8988T (cell line): ENCODE results near the gene TRIM75.
"Not testable (repeated sequence)": the region's sequence is repeated elsewhere in the genome, so short reads cannot be mapped to it uniquely, and the experiment has no call there.

Experiments
- DNase-seq: peaks from one replicate; pipeline ENCODE4 v3.0.0; 2011

TRIM75 gene

GRCh38 chr4:165053645-165054044 is at the start of gene TRIM75:
TSS of gene TRIM75 (plus strand) at chr4:165053866. CDS start at chr4:165059148, 5,282 bp downstream.
- no peak for DNase-seq

- DNase-seq: no peak
These were observed 48.2 kb upstream of the TRIM75 start for GRCh38 chr4:165005352-165005925.

- no peak for DNase-seq
These were observed 47.2 kb upstream of the TRIM75 start for GRCh38 chr4:165006456-165006855.

- no peak for DNase-seq
These were observed 46.8 kb upstream of the TRIM75 start for GRCh38 chr4:165006886-165007285.

GRCh38 chr4:165009493-165010227 is 44.0 kb upstream of the TRIM75 start:
- no peak for DNase-seq

- no peak for DNase-seq
These were observed 43.2 kb upstream of the TRIM75 start for GRCh38 chr4:165010487-165010886.

GRCh38 chr4:165010991-165011390 is 42.7 kb upstream of the TRIM75 start:
- no peak for DNase-seq

- no peak for DNase-seq
These were observed 42.3 kb upstream of the TRIM75 start for GRCh38 chr4:165011403-165011802.

- no peak for DNase-seq
These were observed 40.0 kb upstream of the TRIM75 start for GRCh38 chr4:165013691-165014090.

GRCh38 chr4:165016971-165017370 is 36.7 kb upstream of the TRIM75 start:
- DNase-seq: no peak

GRCh38 chr4:165019995-165020394 is 33.7 kb upstream of the TRIM75 start:
- DNase-seq: not testable (repeated sequence)

- DNase-seq: not testable (repeated sequence)
These were observed 27.9 kb upstream of the TRIM75 start for GRCh38 chr4:165025782-165026181.

- no peak for DNase-seq
These were observed 25.8 kb upstream of the TRIM75 start for GRCh38 chr4:165027762-165028402.

- no peak for DNase-seq
These were observed 22.0 kb upstream of the TRIM75 start, which contains the start of gene TRIM60 for GRCh38 chr4:165031436-165032211. TSS of gene TRIM60 (plus strand) at chr4:165031999. CDS start at chr4:165040073, 8,074 bp downstream.

- no peak for DNase-seq
These were observed 5.5 kb upstream of the TRIM75 start for GRCh38 chr4:165048170-165048569.

GRCh38 chr4:165052627-165053026 is 1.0 kb upstream of the TRIM75 start:
- DNase-seq: no peak

GRCh38 chr4:165055601-165056000 is 1.9 kb downstream of the TRIM75 start:
- no peak for DNase-seq

- no peak for DNase-seq
These were observed 5.0 kb downstream of the TRIM75 start for GRCh38 chr4:165058666-165059065.

GRCh38 chr4:165059386-165059785 is 5.7 kb downstream of the TRIM75 start:
- no peak for DNase-seq

- DNase-seq: no peak
These were observed 7.3 kb downstream of the TRIM75 start for GRCh38 chr4:165060938-165061337.

GRCh38 chr4:165070560-165070959 is 16.9 kb downstream of the TRIM75 start:
- DNase-seq: no peak

- DNase-seq: not testable (repeated sequence)
These were observed 19.7 kb downstream of the TRIM75 start for GRCh38 chr4:165073346-165073745.

GRCh38 chr4:165077034-165077578 is 23.4 kb downstream of the TRIM75 start:
- DNase-seq: no peak
